GM19023 (cell line): ENCODE results near the gene NTRK2.

Experiments used
- ATAC-seq: cut with Tn5 transposase; IDR thresholded peaks from one replicate; pipeline ENCODE4 v1.9.1; 2021; ENCODE audit warnings: mild to moderate bottlenecking, moderate library complexity; ENCODE audit not compliant: unreplicated experiment

NTRK2 gene

GRCh38 chr9:84845956-84846900, 176.7 kb downstream of the NTRK2 start:
- no peak for ATAC-seq

GRCh38 chr9:84846906-84847305, 177.4 kb downstream of the NTRK2 start:
- no peak for ATAC-seq

GRCh38 chr9:84849049-84849448, 179.5 kb downstream of the NTRK2 start:
- no peak for ATAC-seq

GRCh38 chr9:84850830-84851392, 181.4 kb downstream of the NTRK2 start:
- no peak for ATAC-seq

GRCh38 chr9:84851935-84852585, 182.5 kb downstream of the NTRK2 start:
- no peak for ATAC-seq

- ATAC-seq, result no peak
Measured at GRCh38 chr9:84852617-84853301, 183.2 kb downstream of the NTRK2 start.

- ATAC-seq, result no peak
Measured at GRCh38 chr9:84856181-84856632, 186.7 kb downstream of the NTRK2 start.

- no peak for ATAC-seq
Measured at GRCh38 chr9:84857211-84857610, 187.7 kb downstream of the NTRK2 start.

GRCh38 chr9:84858364-84858763, 188.8 kb downstream of the NTRK2 start:
- ATAC-seq, result no peak

- ATAC-seq, result no peak
Measured at GRCh38 chr9:84860249-84861115, 191.0 kb downstream of the NTRK2 start.

- no peak for ATAC-seq
Measured at GRCh38 chr9:84861455-84861854, 191.9 kb downstream of the NTRK2 start.

GRCh38 chr9:84862308-84862707, 192.8 kb downstream of the NTRK2 start:
- ATAC-seq, result no peak

- ATAC-seq, result no peak
Measured at GRCh38 chr9:84862810-84863287, 193.3 kb downstream of the NTRK2 start.

- no peak for ATAC-seq
Measured at GRCh38 chr9:84863372-84863771, 193.8 kb downstream of the NTRK2 start.

GRCh38 chr9:84866396-84867175, 197.1 kb downstream of the NTRK2 start:
- ATAC-seq, result no peak

GRCh38 chr9:84867186-84867585, 197.7 kb downstream of the NTRK2 start:
- no peak for ATAC-seq

- no peak for ATAC-seq
Measured at GRCh38 chr9:84869091-84869490, 199.6 kb downstream of the NTRK2 start.

- ATAC-seq, result no peak
Measured at GRCh38 chr9:84871983-84872382, 202.5 kb downstream of the NTRK2 start.

- ATAC-seq, result no peak
Measured at GRCh38 chr9:84874022-84874421, 204.5 kb downstream of the NTRK2 start.
